HepG2 (cell line): ENCODE data around the gene BEGAIN. TPM values are rescaled to one million over a fixed set of nuclear protein-coding genes. Genes with fewer than 3 reads are reported as not detected.

Source experiments
- ATAC-seq: fragments of 200-7000 bp; cut with Tn5 transposase; 3 replicates; pipeline ENCODE4 v1.9.1; 2020; ENCODE audit warnings: mild to moderate bottlenecking, moderate library complexity
- BruUV-seq: library from RNA; stranded (reverse); fragments of 400-500 nt; replicated peaks from 2 replicates; lab custom pipeline; 2021; lab: Mats Ljungman, UMichigan
- CTCF ChIA-PET: fragments of 300-600 bp; formaldehyde crosslinking; extraction: SDS; loops from one replicate; lab custom pipeline; 2021; ENCODE audit warnings: low total read pairs, inconsistent platforms, low intra/inter-chr PET ratio; lab: Yijun Ruan, JAX
- POLR2A ChIA-PET: fragments of 350-600 bp; sonication (Branson Sonifier 250); formaldehyde crosslinking; loops from one replicate; lab custom pipeline; 2020; ENCODE audit warnings: antibody characterized with exemption, inconsistent platforms; lab: Yijun Ruan, JAX
- DNase-seq: peaks from one replicate; pipeline ENCODE4 v3.0.0-alpha.2; 2015; ENCODE audit warnings: low spot score
- FAIRE-seq: peaks from 3 replicates; lab custom pipeline; 2011; peaks lifted over from hg19 to GRCh38; lab: Jason Lieb, UNC
- H2AFZ ChIP-seq: one replicate; pipeline ENCODE4 v1.6.1; 2011; ENCODE audit warnings: low read length, inconsistent platforms
- H3K27ac ChIP-seq: fragments of 300-600 bp; 3 replicates; pipeline ENCODE4 v1.8.0; 2011; ENCODE audit warnings: mixed run types, mild to moderate bottlenecking, mixed read lengths, low read length, inconsistent platforms; ENCODE audit not compliant: insufficient read depth; ENCODE audit errors: extremely low read length
- H3K27me3 ChIP-seq, 2 experiments: fragments of 200-600 bp in 1 of 2; 2 replicates in 1 of 2; 3 replicates in 1 of 2; pipeline versions ENCODE4 v1.6.0 to v1.8.0; 2011; ENCODE audit warnings: low read length in 2 of 2, mild to moderate bottlenecking in 2 of 2, moderate library complexity in 2 of 2, inconsistent platforms in 1 of 2; ENCODE audit not compliant: insufficient read depth in 2 of 2, control insufficient read depth in 1 of 2
- H3K36me3 ChIP-seq, 2 experiments: fragments of 200-600 bp in 1 of 2; replicated peaks in 1 of 2; 2 replicates in 1 of 2; 3 replicates in 1 of 2; pipeline versions ENCODE4 v1.5.1 to v1.8.0; 2011; ENCODE audit warnings: low read length in 2 of 2, inconsistent platforms in 1 of 2; ENCODE audit not compliant: insufficient read depth in 2 of 2, control insufficient read depth in 1 of 2
- H3K4me1 ChIP-seq: 2 replicates; pipeline ENCODE4 v1.5.1; 2012; ENCODE audit warnings: low read length, inconsistent platforms; ENCODE audit not compliant: insufficient read depth
- H3K4me2 ChIP-seq: 2 replicates; pipeline ENCODE4 v1.6.0; 2011; ENCODE audit warnings: low read depth, low read length, inconsistent platforms
- H3K4me3 ChIP-seq, 3 experiments: fragments of 200-600 bp in 1 of 3; sonication (generic), shearing (Covaris generic) in 1 of 3; replicated peaks in 1 of 3; 2 replicates each; pipeline ENCODE4 v1.5.1; 2011 to 2016; ENCODE audit warnings: low read length in 3 of 3, inconsistent platforms in 2 of 3, low read depth in 2 of 3, mild to moderate bottlenecking in 2 of 3, control low read depth in 1 of 3, mixed read lengths in 1 of 3; ENCODE audit not compliant: insufficient read depth in 1 of 3
- H3K79me2 ChIP-seq: one replicate; pipeline ENCODE4 v1.6.1; 2011; ENCODE audit warnings: low read length, inconsistent platforms; ENCODE audit not compliant: insufficient read depth
- H3K9ac ChIP-seq: 2 replicates; pipeline ENCODE4 v1.6.0; 2011; ENCODE audit warnings: mild to moderate bottlenecking, low read depth, low read length, inconsistent platforms; ENCODE audit not compliant: insufficient read depth
- H3K9me3 ChIP-seq: 2 replicates; pipeline ENCODE4 v1.5.1; 2012; ENCODE audit warnings: mild to moderate bottlenecking, low read length
- H4K20me1 ChIP-seq: 2 replicates; pipeline ENCODE4 v1.6.0; 2011; ENCODE audit warnings: inconsistent platforms, mild to moderate bottlenecking, low read length, moderate library complexity; ENCODE audit not compliant: insufficient read depth
- ATF4 ChIP-seq, 2 experiments: fragments of 450-650 bp in 1 of 2; sonication (generic) in 1 of 2; formaldehyde crosslinking; IDR thresholded peaks; 2 replicates each; pipeline versions ENCODE4 v1.5.0 to v1.8.0; 2020 to 2022; ENCODE audit warnings: mild to moderate bottlenecking in 1 of 2, missing genetic modification reagents in 1 of 2
- FOXJ3 ChIP-seq: sonication (generic); formaldehyde crosslinking; IDR thresholded peaks from 2 replicates; pipeline ENCODE4 v1.4.0; 2020; ENCODE audit warnings: missing genetic modification reagents, mild to moderate bottlenecking, borderline replicate concordance
- PLSCR1 ChIP-seq: sonication (generic); formaldehyde crosslinking; IDR thresholded peaks from 2 replicates; pipeline ENCODE4 v1.5.0; 2020; ENCODE audit warnings: missing genetic modification reagents, mild to moderate bottlenecking, borderline replicate concordance
- SNAPC2 ChIP-seq: sonication (generic); formaldehyde crosslinking; IDR thresholded peaks from 2 replicates; pipeline ENCODE4 v1.8.1; 2022; ENCODE audit warnings: mild to moderate bottlenecking, missing genetic modification reagents
- ZNF512B ChIP-seq: sonication (generic); formaldehyde crosslinking; IDR thresholded peaks from 2 replicates; pipeline ENCODE4 v1.5.1; 2020; ENCODE audit warnings: missing genetic modification reagents, mild to moderate bottlenecking, borderline replicate concordance
- ZNF747 ChIP-seq: sonication (generic); formaldehyde crosslinking; IDR thresholded peaks from 2 replicates; pipeline ENCODE4 v1.8.1; 2023; ENCODE audit warnings: missing genetic modification reagents, mild to moderate bottlenecking, borderline replicate concordance
- WGBS: methylation state at CpG from one replicate; pipeline ENCODE4 v1.1.6; 2017; ENCODE audit warnings: low lambda C conversion rate; 5-methylcytosine and 5-hydroxymethylcytosine counted together
- in situ Hi-C: cut with HindIII; loops from 2 replicates; pipeline ENCODE4 v1.10.0; 2017; ENCODE audit warnings: low pct_unique_long_range_greater_than_20kb; ENCODE audit not compliant: extremely low pct_ligation_motif_present
- intact Hi-C: fragments of 100-400 bp; cut with micrococcal nuclease; formaldehyde crosslinking; loops from one replicate; pipeline ENCODE4 v1.10.0; 2022; ENCODE audit not compliant: unreplicated experiment
- polyA plus RNA-seq, 8 experiments: library from polyadenylated mRNA; depleted of rRNA in 3 of 8; stranded (reverse) in 7 of 8; unstranded in 1 of 8; fragments of >200 nt; fragmentation: Illumina TruSeq in 4 of 8; extraction: Trizol in 4 of 8; gene quantifications; 2 replicates each; pipeline versions ENCODE4 v1.2.1 to v1.2.3, GENCODE V29; 2011 to 2016; ENCODE audit warnings: low read depth in 4 of 8, missing spikeins in 1 of 8, mixed read lengths in 1 of 8; ENCODE audit not compliant: insufficient read depth in 1 of 8
- total RNA-seq, 5 experiments: library from RNA; depleted of rRNA; stranded (reverse); fragments of >200 nt; fragmentation: Illumina TruSeq; extraction: Trizol; gene quantifications; 2 replicates each; pipeline ENCODE4 v1.2.3, GENCODE V29; 2016; ENCODE audit warnings: low read depth in 1 of 5

The BEGAIN gene
- total and polyA plus RNA-seq, 2 of the 13 experiments (the other 11 are each of a cell fraction or from before 2014, with no cell fraction given): not detected

GRCh38 chr14:100620255-100621100 is 33.3 kb upstream of the BEGAIN start:
- POLR2A ChIA-PET: no interaction called here

More at GRCh38 chr14:100620255-100621100, 33.3 kb upstream of the BEGAIN start:
- no peak overlapping the region for H3K9ac ChIP-seq
- CTCF ChIA-PET: no interaction called here
- no peak overlapping the region for H3K4me2 ChIP-seq
- intact Hi-C loops (no loop called here), in situ Hi-C loops (no loop called here)
- H3K4me1 ChIP-seq: peaks cover 12% of the 10 kb centered on the region
- WGBS: 27% methylated on average over 13 of the region's 18 CpGs
- DNase-seq (no peak), FAIRE-seq (no peak), ATAC-seq (no peak)
- no peaks in the 10 kb centered on the region for H3K79me2 ChIP-seq
- H4K20me1 ChIP-seq: no peaks in the 10 kb centered on the region
- TF ChIP-seq ZNF512B: no peak
- TF ChIP-seq FOXJ3 (CRISPR knock-in tag): no peak
- TF ChIP-seq PLSCR1 (CRISPR knock-in tag): no peak
- no peak for TF ChIP-seq ZNF747 (CRISPR knock-in tag)
- TF ChIP-seq SNAPC2 (CRISPR knock-in tag): no peak
- TF ChIP-seq ATF4 (CRISPR knock-in tag; IDR thresholded peaks at IDR 0.05): no peak
- H3K36me3 ChIP-seq: no peaks in the 10 kb centered on the region
- peaks cover 7 to 73% of the 10 kb centered on the region in 2 experiments for H3K27me3 ChIP-seq
- no TSS peak for BruUV-seq
- no peaks in the 10 kb centered on the region for H3K9me3 ChIP-seq
- no peak overlapping the region for H3K27ac ChIP-seq
- no peak overlapping the region for H2AFZ ChIP-seq
- H3K4me3 ChIP-seq: no peak overlapping the region
